CD4-positive, alpha-beta T cell (primary cell): ENCODE measurements around the gene PLEKHA8. TPM values are rescaled to one million over a fixed set of nuclear protein-coding genes. Genes with fewer than 3 reads are reported as not detected.

Source experiments
- ATAC-seq: fragments of 200-7000 bp; cut with Tn5 transposase; one replicate; pipeline ENCODE4 v1.10.0; 2022; ENCODE audit warnings: mild to moderate bottlenecking; ENCODE audit not compliant: poor library complexity
- CTCF ChIA-PET: fragments of 350-600 bp; sonication (Branson Sonifier 250); formaldehyde crosslinking; loops from one replicate; lab custom pipeline; 2021; ENCODE audit warnings: antibody characterized with exemption, inconsistent platforms; lab: Charles Lee
- POLR2A ChIA-PET: fragments of 350-600 bp; sonication (Branson Sonifier 250); formaldehyde crosslinking; loops from one replicate; lab custom pipeline; 2021; ENCODE audit warnings: antibody characterized with exemption, inconsistent platforms; lab: Charles Lee
- DNase-seq, 14 experiments: peaks; one replicate each; pipeline ENCODE4 v3.0.0-alpha.2; 2013 to 2020; ENCODE audit warnings: mixed read lengths in 2 of 14
- H3K27ac ChIP-seq, 2 donors: one replicate each; pipeline versions ENCODE4 v1.5.1 to v1.7.0; 2013; ENCODE audit warnings: low read length in 2 of 2, low read depth in 1 of 2, mild to moderate bottlenecking in 1 of 2
- H3K27me3 ChIP-seq, 2 experiments: 1 replicate in 1 of 2; 2 replicates in 1 of 2; pipeline versions ENCODE4 v1.6.1 to v1.7.0; 2013; ENCODE audit warnings: low read length in 2 of 2, control low read depth in 1 of 2, mild to moderate bottlenecking in 1 of 2, moderate library complexity in 1 of 2; ENCODE audit not compliant: insufficient read depth in 2 of 2, control insufficient read depth in 1 of 2
- H3K36me3 ChIP-seq: one replicate; pipeline ENCODE4 v1.6.1; 2013; ENCODE audit warnings: low read length, control low read depth; ENCODE audit not compliant: insufficient read depth
- H3K4me1 ChIP-seq: one replicate; pipeline ENCODE4 v1.6.1; 2013; ENCODE audit warnings: low read length, control low read depth; ENCODE audit not compliant: insufficient read depth
- H3K4me3 ChIP-seq: one replicate; pipeline ENCODE4 v1.5.1; 2013; ENCODE audit warnings: mild to moderate bottlenecking, low read length, moderate library complexity
- H3K9me3 ChIP-seq, 2 experiments: 1 replicate in 1 of 2; 2 replicates in 1 of 2; pipeline versions ENCODE4 v1.6.1 to v1.7.0; 2013; ENCODE audit warnings: low read length in 2 of 2, mild to moderate bottlenecking in 2 of 2, control low read depth in 1 of 2, moderate library complexity in 1 of 2; ENCODE audit not compliant: control insufficient read depth in 1 of 2, insufficient read depth in 1 of 2
- H3K27ac Mint-ChIP-seq: one replicate; pipeline ENCODE4 v1.8.0; 2020; ENCODE audit warnings: mixed read lengths
- H3K27me3 Mint-ChIP-seq: one replicate; pipeline ENCODE4 v1.8.0; 2021; ENCODE audit warnings: mixed read lengths
- H3K36me3 Mint-ChIP-seq: one replicate; pipeline ENCODE4 v1.8.0; 2021; ENCODE audit warnings: low read depth, mixed read lengths
- H3K4me1 Mint-ChIP-seq: one replicate; pipeline ENCODE4 v1.8.0; 2021; ENCODE audit warnings: low read depth, mixed read lengths
- H3K4me3 Mint-ChIP-seq: one replicate; pipeline ENCODE4 v1.8.0; 2020; ENCODE audit warnings: mild to moderate bottlenecking, mixed read lengths
- H3K9me3 Mint-ChIP-seq: one replicate; pipeline ENCODE4 v1.8.0; 2020; ENCODE audit warnings: mixed read lengths
- intact Hi-C, 2 experiments: fragments of 100-400 bp; cut with DNase I in 1 of 2; cut with micrococcal nuclease in 1 of 2; formaldehyde crosslinking; loops; one replicate each; pipeline versions ENCODE4 v1.15.1 to v1.9.0; 2023 to 2025; cut with DNase I, micrococcal nuclease
- total RNA-seq, 174 experiments: library from RNA in 2 of 174; stranded (reverse) in 2 of 174; gene quantifications; one replicate each; pipeline ENCODE4 v1.2.3 and lab custom pipeline; 2021 to 2026
- TF ChIP-seq, protein P1 (sequence below): fragments of 200-600 bp; IDR thresholded peaks from one replicate; pipeline ENCODE4 v1.8.0; 2022; ENCODE audit warnings: antibody characterized with exemption, mild to moderate bottlenecking

Gene PLEKHA8
- total RNA-seq, 2 experiments from 2014 or later = 7.0 to 7.4 TPM

- CTCF ChIA-PET = no interaction called here
- H3K4me1 Mint-ChIP-seq = no peaks in the 10 kb centered on the region
- peaks cover 51% of the 10 kb centered on the region for H3K36me3 Mint-ChIP-seq
- intact Hi-C loops = no loop called here
- peaks cover 10% of the 10 kb centered on the region for H3K36me3 ChIP-seq
- no peak for ATAC-seq
- no peaks in the 10 kb centered on the region for H3K27me3 Mint-ChIP-seq
- H3K9me3 ChIP-seq = no peaks in the 10 kb centered on the region
- TF ChIP-seq, protein P1, sequence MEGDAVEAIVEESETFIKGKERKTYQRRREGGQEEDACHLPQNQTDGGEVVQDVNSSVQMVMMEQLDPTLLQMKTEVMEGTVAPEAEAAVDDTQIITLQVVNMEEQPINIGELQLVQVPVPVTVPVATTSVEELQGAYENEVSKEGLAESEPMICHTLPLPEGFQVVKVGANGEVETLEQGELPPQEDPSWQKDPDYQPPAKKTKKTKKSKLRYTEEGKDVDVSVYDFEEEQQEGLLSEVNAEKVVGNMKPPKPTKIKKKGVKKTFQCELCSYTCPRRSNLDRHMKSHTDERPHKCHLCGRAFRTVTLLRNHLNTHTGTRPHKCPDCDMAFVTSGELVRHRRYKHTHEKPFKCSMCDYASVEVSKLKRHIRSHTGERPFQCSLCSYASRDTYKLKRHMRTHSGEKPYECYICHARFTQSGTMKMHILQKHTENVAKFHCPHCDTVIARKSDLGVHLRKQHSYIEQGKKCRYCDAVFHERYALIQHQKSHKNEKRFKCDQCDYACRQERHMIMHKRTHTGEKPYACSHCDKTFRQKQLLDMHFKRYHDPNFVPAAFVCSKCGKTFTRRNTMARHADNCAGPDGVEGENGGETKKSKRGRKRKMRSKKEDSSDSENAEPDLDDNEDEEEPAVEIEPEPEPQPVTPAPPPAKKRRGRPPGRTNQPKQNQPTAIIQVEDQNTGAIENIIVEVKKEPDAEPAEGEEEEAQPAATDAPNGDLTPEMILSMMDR = no peak
- no peaks in the 10 kb centered on the region for H3K27me3 ChIP-seq
- POLR2A ChIA-PET = no interaction called here
- no peaks in the 10 kb centered on the region for H3K4me1 ChIP-seq
- no peak overlapping the region for H3K4me3 ChIP-seq
- H3K4me3 Mint-ChIP-seq = no peak overlapping the region
- no peak for DNase-seq
- no peak overlapping the region for H3K27ac ChIP-seq
- no peak overlapping the region for H3K27ac Mint-ChIP-seq
- H3K9me3 Mint-ChIP-seq = no peaks in the 10 kb centered on the region
Observed at GRCh38 chr7:30082686-30083085, 54.5 kb downstream of the PLEKHA8 start.

DNA sequence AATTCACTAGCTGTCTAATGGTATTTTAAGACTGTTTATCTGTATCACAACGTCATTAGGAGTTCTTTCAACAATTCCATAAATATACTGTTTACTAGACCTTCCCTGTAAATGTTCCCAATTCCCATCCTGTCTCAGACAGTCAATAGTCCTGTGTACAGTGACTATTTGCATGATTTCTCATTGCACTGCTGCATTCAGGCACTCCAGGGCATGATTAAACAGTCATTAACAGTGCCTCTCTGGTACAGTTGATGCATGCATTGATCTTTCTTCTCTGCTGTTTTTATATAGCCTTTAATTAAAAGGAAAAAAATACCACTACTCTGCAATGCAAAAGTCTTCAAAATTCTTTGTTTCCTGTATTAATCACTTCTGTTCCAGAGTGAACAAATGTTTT is 55.1 kb downstream of the PLEKHA8 start:
- H3K4me3 ChIP-seq = no peak overlapping the region
- CTCF ChIA-PET = no interaction called here
- Mint-ChIP-seq H3K4me1 (no peaks in the 10 kb centered on the region), H3K27ac (no peak overlapping the region), H3K9me3 (no peaks in the 10 kb centered on the region), H3K36me3 (peaks cover 44% of the 10 kb centered on the region), H3K4me3 (no peak overlapping the region), H3K27me3 (no peaks in the 10 kb centered on the region)
- peaks cover 10% of the 10 kb centered on the region for H3K36me3 ChIP-seq
- intact Hi-C loops = no loop called here
- H3K27ac ChIP-seq = no peak overlapping the region
- no peaks in the 10 kb centered on the region for H3K27me3 ChIP-seq
- POLR2A ChIA-PET = no interaction called here
- ATAC-seq (no peak), DNase-seq (no peak)
- H3K9me3 ChIP-seq = no peaks in the 10 kb centered on the region
- TF ChIP-seq, protein P1 = no peak
- H3K4me1 ChIP-seq = no peaks in the 10 kb centered on the region

DNA sequence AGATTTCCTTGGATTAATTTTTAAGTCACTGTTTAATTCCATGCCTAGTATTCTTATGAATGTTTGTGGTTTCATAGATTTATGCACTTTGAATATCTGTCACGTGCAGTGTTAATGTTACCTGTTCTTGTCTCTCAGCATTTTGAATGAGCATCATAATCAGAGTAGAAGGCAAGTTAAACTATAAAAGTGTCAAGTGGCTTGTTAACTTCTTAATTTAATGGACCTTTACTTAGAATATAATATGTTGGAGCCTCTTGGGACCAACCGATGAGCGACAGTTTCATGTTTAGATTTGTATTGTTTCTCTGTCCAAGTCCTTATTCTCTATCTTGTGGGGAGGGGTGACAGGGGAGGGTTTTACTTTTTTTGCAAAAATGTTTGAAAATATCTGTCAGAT is 56.0 kb downstream of the PLEKHA8 start:
- peaks cover 38% of the 10 kb centered on the region for H3K36me3 Mint-ChIP-seq
- no peak for DNase-seq
- CTCF ChIA-PET = no interaction called here
- H3K27ac Mint-ChIP-seq = no peak overlapping the region
- H3K4me3 Mint-ChIP-seq = no peak overlapping the region
- no peak for ATAC-seq
- H3K4me1 Mint-ChIP-seq = no peaks in the 10 kb centered on the region
- Histone ChIP-seq H3K4me3 (no peak overlapping the region), H3K27me3 (no peaks in the 10 kb centered on the region), H3K36me3 (peaks cover 2% of the 10 kb centered on the region), H3K27ac (no peak overlapping the region), H3K4me1 (no peaks in the 10 kb centered on the region), H3K9me3 (no peaks in the 10 kb centered on the region)
- TF ChIP-seq, protein P1 = no peak
- POLR2A ChIA-PET = no interaction called here
- no peaks in the 10 kb centered on the region for H3K9me3 Mint-ChIP-seq
- no peaks in the 10 kb centered on the region for H3K27me3 Mint-ChIP-seq
- intact Hi-C loops = no loop called here
